Ascending aorta (tissue), 2 donors: ENCODE results near the gene SRRM5. TPM values are rescaled to one million over a fixed set of nuclear protein-coding genes. Genes with fewer than 3 reads are reported as not detected.
"Not testable (repeated sequence)": the region's sequence is repeated elsewhere in the genome, so short reads cannot be mapped to it uniquely, and the experiment has no call there.

Experiments
- DNase-seq, 2 donors: peaks; one replicate each; pipeline ENCODE4 v3.0.0-alpha.2; 2019; ENCODE audit warnings: low spot score in 2 of 2
- H3K27ac ChIP-seq, 2 donors: fragments of 200-600 bp; sonication (generic); one replicate each; pipeline ENCODE4 v1.5.1; 2016 to 2017; ENCODE audit warnings: mild to moderate bottlenecking in 1 of 2
- H3K27me3 ChIP-seq: fragments of 200-600 bp; sonication (generic); one replicate; pipeline ENCODE4 v1.5.1; 2017
- H3K36me3 ChIP-seq, 2 donors: fragments of 200-600 bp; sonication (generic); one replicate each; pipeline ENCODE4 v1.5.1; 2016
- H3K4me1 ChIP-seq, 2 donors: fragments of 200-600 bp; sonication (generic); one replicate each; pipeline ENCODE4 v1.5.1; 2016 to 2017; ENCODE audit warnings: mild to moderate bottlenecking in 1 of 2
- H3K4me3 ChIP-seq, 2 donors: fragments of 200-600 bp; sonication (generic); one replicate each; pipeline ENCODE4 v1.5.1; 2016 to 2017; ENCODE audit warnings: mild to moderate bottlenecking in 1 of 2
- H3K9me3 ChIP-seq, 2 donors: fragments of 200-600 bp; sonication (generic); one replicate each; pipeline ENCODE4 v1.5.1; 2016
- intact Hi-C: fragments of 100-400 bp; cut with DNase I; formaldehyde crosslinking; loops from one replicate; pipeline ENCODE4 v1.15.1; 2023
- total RNA-seq: library from RNA; depleted of rRNA; stranded (reverse); fragments of >200 nt; gene quantifications from one replicate; pipeline ENCODE4 v1.1.0, GENCODE V29; 2016
- TF ChIP-seq, protein P1 (sequence below), 3 experiments: fragments of 200-600 bp in 2 of 3; fragments of 450-650 bp in 1 of 3; sonication (generic) in 2 of 3; IDR thresholded peaks; one replicate each; pipeline ENCODE4 v1.5.1; 2016 to 2019; ENCODE audit warnings: antibody characterized with exemption in 3 of 3, mild to moderate bottlenecking in 1 of 3, moderate library complexity in 1 of 3

The SRRM5 gene
- total RNA-seq, 1 donor from 2014 or later = 0.32 TPM

GRCh38 chr19:43633520-43633919 is 21.6 kb downstream of the SRRM5 start:
- Histone ChIP-seq H3K4me3 (no peak overlapping the region), H3K9me3 (no peaks in the 10 kb centered on the region), H3K27ac (no peak overlapping the region), H3K36me3 (no peaks in the 10 kb centered on the region), H3K27me3 (no peaks in the 10 kb centered on the region), H3K4me1 (no peaks in the 10 kb centered on the region)
- TF ChIP-seq, protein P1, sequence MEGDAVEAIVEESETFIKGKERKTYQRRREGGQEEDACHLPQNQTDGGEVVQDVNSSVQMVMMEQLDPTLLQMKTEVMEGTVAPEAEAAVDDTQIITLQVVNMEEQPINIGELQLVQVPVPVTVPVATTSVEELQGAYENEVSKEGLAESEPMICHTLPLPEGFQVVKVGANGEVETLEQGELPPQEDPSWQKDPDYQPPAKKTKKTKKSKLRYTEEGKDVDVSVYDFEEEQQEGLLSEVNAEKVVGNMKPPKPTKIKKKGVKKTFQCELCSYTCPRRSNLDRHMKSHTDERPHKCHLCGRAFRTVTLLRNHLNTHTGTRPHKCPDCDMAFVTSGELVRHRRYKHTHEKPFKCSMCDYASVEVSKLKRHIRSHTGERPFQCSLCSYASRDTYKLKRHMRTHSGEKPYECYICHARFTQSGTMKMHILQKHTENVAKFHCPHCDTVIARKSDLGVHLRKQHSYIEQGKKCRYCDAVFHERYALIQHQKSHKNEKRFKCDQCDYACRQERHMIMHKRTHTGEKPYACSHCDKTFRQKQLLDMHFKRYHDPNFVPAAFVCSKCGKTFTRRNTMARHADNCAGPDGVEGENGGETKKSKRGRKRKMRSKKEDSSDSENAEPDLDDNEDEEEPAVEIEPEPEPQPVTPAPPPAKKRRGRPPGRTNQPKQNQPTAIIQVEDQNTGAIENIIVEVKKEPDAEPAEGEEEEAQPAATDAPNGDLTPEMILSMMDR (IDR thresholded peaks at IDR 0.05) = no peak
- intact Hi-C loops = no loop called here
- DNase-seq = no peak

GRCh38 chr19:43634068-43634467 is 22.2 kb downstream of the SRRM5 start:
- Histone ChIP-seq H3K4me1 (no peaks in the 10 kb centered on the region), H3K27me3 (no peaks in the 10 kb centered on the region), H3K36me3 (no peaks in the 10 kb centered on the region), H3K4me3 (no peak overlapping the region), H3K9me3 (no peaks in the 10 kb centered on the region), H3K27ac (no peak overlapping the region)
- DNase-seq = no peak
- TF ChIP-seq, protein P1 (IDR thresholded peaks at IDR 0.05) = no peak
- intact Hi-C loops = no loop called here

- H3K9me3 ChIP-seq = no peaks in the 10 kb centered on the region
- H3K27me3 ChIP-seq = no peaks in the 10 kb centered on the region
- H3K4me1 ChIP-seq = no peaks in the 10 kb centered on the region
- H3K4me3 ChIP-seq = no peak overlapping the region
- intact Hi-C loops = no loop called here
- TF ChIP-seq, protein P1 (IDR thresholded peaks at IDR 0.05) = no peak
- no peaks in the 10 kb centered on the region for H3K36me3 ChIP-seq
- no peak overlapping the region for H3K27ac ChIP-seq
- no peak for DNase-seq
Observed at GRCh38 chr19:43634506-43634871, 22.6 kb downstream of the SRRM5 start.

- Histone ChIP-seq H3K4me3 (no peak overlapping the region), H3K27ac (no peak overlapping the region), H3K9me3 (no peaks in the 10 kb centered on the region), H3K4me1 (peaks cover 0 to 2% of the 10 kb centered on the region in 2 donors), H3K36me3 (no peaks in the 10 kb centered on the region), H3K27me3 (no peaks in the 10 kb centered on the region)
- TF ChIP-seq, protein P1 (IDR thresholded peaks at IDR 0.05) = no peak
- no peak for DNase-seq
- intact Hi-C loops = no loop called here
Observed at GRCh38 chr19:43634872-43635560, 23.1 kb downstream of the SRRM5 start.

GRCh38 chr19:43635561-43635940 is 23.7 kb downstream of the SRRM5 start:
- H3K4me1 ChIP-seq, H3K9me3 ChIP-seq, H3K4me3 ChIP-seq, intact Hi-C loops, H3K27ac ChIP-seq, DNase-seq, H3K27me3 ChIP-seq, H3K36me3 ChIP-seq: not testable (repeated sequence)

GRCh38 chr19:43636121-43636683 is 24.3 kb downstream of the SRRM5 start:
- intact Hi-C loops = no loop called here
- TF ChIP-seq, protein P1 (IDR thresholded peaks at IDR 0.05) = no peak
- H3K9me3 ChIP-seq = no peaks in the 10 kb centered on the region
- no peak for DNase-seq
- peaks cover 0 to 7% of the 10 kb centered on the region in 2 donors for H3K4me1 ChIP-seq
- no peak overlapping the region for H3K27ac ChIP-seq
- H3K4me3 ChIP-seq = no peak overlapping the region
- H3K27me3 ChIP-seq = no peaks in the 10 kb centered on the region
- no peaks in the 10 kb centered on the region for H3K36me3 ChIP-seq
